GM12865 (cell line): Measurements from ENCODE around the gene EIF5A2.

Experiments
- DNase-seq: peaks from one replicate; pipeline ENCODE4 v3.0.0; 2010; ENCODE audit warnings: low read depth
- H3K4me3 ChIP-seq: 2 replicates; pipeline ENCODE4 v1.5.1; 2011; ENCODE audit warnings: mild to moderate bottlenecking, low read depth, low read length, control low read depth
- CTCF ChIP-seq: IDR thresholded peaks from 2 replicates; pipeline ENCODE4 v1.5.1; 2011; ENCODE audit warnings: low read length, control low read depth, low read depth, inconsistent platforms; ENCODE audit not compliant: insufficient read depth; ENCODE audit errors: missing control alignments

Gene EIF5A2

GRCh38 chr3:170865209-170866094 lies 43.0 kb downstream of the EIF5A2 start:
- DNase-seq, result peak; percentile 51
- no peak for TF ChIP-seq CTCF
- no peak overlapping the region for H3K4me3 ChIP-seq

GRCh38 chr3:170864525-170865208 lies 43.8 kb downstream of the EIF5A2 start:
- peak; percentile 36 for DNase-seq
- no peak overlapping the region for H3K4me3 ChIP-seq
- no peak for TF ChIP-seq CTCF

- DNase-seq, result no peak
- H3K4me3 ChIP-seq, result no peak overlapping the region
- no peak for TF ChIP-seq CTCF
Observed at GRCh38 chr3:170863816-170864215, 44.6 kb downstream of the EIF5A2 start.

DNA sequence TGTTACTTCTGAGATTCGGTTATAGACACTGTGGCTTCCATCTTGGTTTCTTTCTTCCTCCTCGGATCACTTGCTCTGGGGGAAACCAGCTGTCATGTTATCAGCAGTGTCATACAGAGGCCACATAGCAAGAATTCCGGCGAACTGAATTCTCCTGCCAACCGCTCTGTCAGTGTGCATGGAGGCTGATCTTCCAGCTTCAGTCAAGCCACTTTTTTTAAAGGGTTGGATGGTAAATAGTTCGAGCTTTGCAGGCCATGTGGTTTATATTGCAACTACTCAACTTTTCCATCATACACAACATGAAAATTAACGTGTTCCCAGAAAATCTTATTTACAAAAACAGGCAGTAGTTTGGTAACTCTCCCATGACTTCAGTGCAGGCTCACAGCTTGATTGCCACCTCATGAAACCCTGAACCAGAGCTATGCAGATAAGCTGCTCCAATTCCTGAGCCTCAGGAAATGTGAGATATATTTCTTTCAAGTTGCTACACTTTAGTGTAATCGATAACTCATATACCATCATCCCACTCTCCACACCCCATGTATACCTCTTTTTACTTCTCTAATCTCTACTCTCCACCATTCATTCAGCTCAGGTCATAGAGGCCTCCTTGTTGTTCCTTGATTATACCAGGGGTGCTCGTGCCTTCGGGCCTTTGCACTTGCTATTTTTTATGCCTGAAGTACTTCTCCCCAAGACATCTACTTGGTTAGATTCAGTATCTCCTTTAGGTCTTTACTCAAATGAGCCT lies 45.6 kb downstream of the EIF5A2 start:
- DNase-seq, result no peak
- TF ChIP-seq CTCF, result no peak
- no peak overlapping the region for H3K4me3 ChIP-seq

- no peak for TF ChIP-seq CTCF
- H3K4me3 ChIP-seq, result no peak overlapping the region
- DNase-seq, result no peak
Observed at GRCh38 chr3:170858599-170858998, 49.8 kb downstream of the EIF5A2 start.

GRCh38 chr3:170852324-170852723 lies 56.1 kb downstream of the EIF5A2 start:
- H3K4me3 ChIP-seq, result no peak overlapping the region
- TF ChIP-seq CTCF, result no peak
- no peak for DNase-seq
